ENCODE data around the gene MADD. TPM values are rescaled to one million over a fixed set of nuclear protein-coding genes. Genes with fewer than 3 reads are reported as not detected.

The MADD gene
- total and polyA plus RNA-seq, 10 of the 15 experiments (the other 5 are each of a cell fraction or from before 2014, with no cell fraction given) = 0.47 to 35.4 (median 17.6) TPM

- TF ChIP-seq NR2C1 (IDR thresholded peaks at IDR 0.05) (no peak), TCF12 (IDR thresholded peaks at IDR 0.05; ENCODE audit: low read depth, low read length) (0 out of 2 replicates have a peak, but pooled peaks have one; percentile 53), RELB (IDR thresholded peaks at IDR 0.05; ENCODE audit: low read depth) (0 out of 2 replicates have a peak, but pooled peaks have one; percentile 30), RELA (IDR thresholded peaks at IDR 0.05; ENCODE audit: borderline replicate concordance, partially characterized antibody) (no peak), MYC (IDR thresholded peaks at IDR 0.05; ENCODE audit: insufficient read depth, insufficient read length, insufficient replicate concordance, low read length, severe bottlenecking) (no peak), SREBF1 (IDR thresholded peaks at IDR 0.05; ENCODE audit: low read length) (no peak), POLR2AphosphoS2 (IDR thresholded peaks at IDR 0.05; ENCODE audit: low read depth, low read length) (peak; percentile 81), NRF1 (conservative IDR thresholded peaks at IDR 0.05; ENCODE audit: low read depth, low read length) (0 out of 2 replicates have a peak, but pooled peaks have one; percentile 1), LARP7 (IDR thresholded peaks at IDR 0.05) (0 out of 2 replicates have a peak, but pooled peaks have one; percentile 25), HDGF (IDR thresholded peaks at IDR 0.05) (no peak), HDAC2 (IDR thresholded peaks at IDR 0.05) (no peak), NFYB (IDR thresholded peaks at IDR 0.05; ENCODE audit: insufficient read depth, low read depth, low read length) (no peak), WRNIP1 (IDR thresholded peaks at IDR 0.05; ENCODE audit: borderline replicate concordance, low read depth, low read length) (no peak), TCF7 (IDR thresholded peaks at IDR 0.05; ENCODE audit: borderline replicate concordance) (no peak), ZNF274 (IDR thresholded peaks at IDR 0.05; ENCODE audit: insufficient read depth, insufficient read length) (no peak), POU2F2 (IDR thresholded peaks at IDR 0.05; ENCODE audit: borderline replicate concordance, low read depth, low read length) (peak; percentile 99), BHLHE40 (IDR thresholded peaks at IDR 0.05; ENCODE audit: borderline replicate concordance in 1 of 2, low read depth in 2 of 2, low read length in 1 of 2) (0 out of 4 replicates have a peak, but pooled peaks of 1 of the 2 experiments have one; percentile 7), GATAD2B (conservative IDR thresholded peaks at IDR 0.05; ENCODE audit: low read depth) (peak; percentile 71; the same call in 1 of the 2 replicates), GABPA (IDR thresholded peaks at IDR 0.05; ENCODE audit: low read depth) (no peak), IRF3 (IDR thresholded peaks at IDR 0.05) (no peak), STAT3 (IDR thresholded peaks at IDR 0.05; ENCODE audit: low read depth, low read length) (no peak), ZBTB4 (CRISPR knock-in tag; IDR thresholded peaks at IDR 0.05) (no peak), MEF2A (IDR thresholded peaks at IDR 0.05; ENCODE audit: insufficient read depth, low read depth, low read length) (no peak), MXI1 (IDR thresholded peaks at IDR 0.05; ENCODE audit: low read depth, low read length) (peak; percentile 35; the same call in 1 of the 2 replicates), TBL1XR1 (IDR thresholded peaks at IDR 0.05; ENCODE audit: low read depth, low read length) (no peak)
These were observed 108.3 kb downstream of the MADD start, which contains the start of gene SPI1 (continued) for GRCh38 chr11:47378010-47378835.

Data from GM12878 (cell line).